LoVo (cell line): Measurements from ENCODE around the gene LPCAT2.

ENCODE experiments used
- DNase-seq: peaks from one replicate; pipeline ENCODE4 v3.0.0-alpha.2; 2016; ENCODE audit warnings: low spot score

Gene LPCAT2

GRCh38 chr16:55555436-55555835 lies 46.6 kb downstream of the LPCAT2 start:
- DNase-seq: no peak

GRCh38 chr16:55557186-55557585 lies 48.3 kb downstream of the LPCAT2 start:
- no peak for DNase-seq

- no peak for DNase-seq
These were observed 50.4 kb downstream of the LPCAT2 start for GRCh38 chr16:55559233-55559632.

GRCh38 chr16:55559933-55560516 lies 51.2 kb downstream of the LPCAT2 start:
- no peak for DNase-seq

- no peak for DNase-seq
These were observed 52.5 kb downstream of the LPCAT2 start for GRCh38 chr16:55561319-55561848.

GRCh38 chr16:55562936-55563335 lies 54.1 kb downstream of the LPCAT2 start:
- DNase-seq: no peak

GRCh38 chr16:55563797-55564196 lies 54.9 kb downstream of the LPCAT2 start:
- DNase-seq: no peak

GRCh38 chr16:55565086-55565485 lies 56.2 kb downstream of the LPCAT2 start:
- no peak for DNase-seq

- no peak for DNase-seq
These were observed 57.7 kb downstream of the LPCAT2 start, which contains the start of gene CAPNS2 for GRCh38 chr16:55566432-55567175. Gene CAPNS2 (plus strand): TSS chr16:55566684. CDS start chr16:55566757, 73 bp downstream.

GRCh38 chr16:55567382-55567781 lies 58.5 kb downstream of the LPCAT2 start:
- DNase-seq: no peak

GRCh38 chr16:55568207-55568606 lies 59.3 kb downstream of the LPCAT2 start:
- no peak for DNase-seq

GRCh38 chr16:55569025-55569424 lies 60.2 kb downstream of the LPCAT2 start:
- no peak for DNase-seq

- DNase-seq: no peak
These were observed 61.3 kb downstream of the LPCAT2 start for GRCh38 chr16:55570159-55570558.

GRCh38 chr16:55571191-55571897 lies 62.5 kb downstream of the LPCAT2 start:
- no peak for DNase-seq

- DNase-seq: no peak
These were observed 63.6 kb downstream of the LPCAT2 start for GRCh38 chr16:55572439-55572838.

GRCh38 chr16:55574811-55575210 lies 65.9 kb downstream of the LPCAT2 start:
- no peak for DNase-seq

- DNase-seq: no peak
These were observed 66.6 kb downstream of the LPCAT2 start for GRCh38 chr16:55575496-55575895.

GRCh38 chr16:55576384-55576783 lies 67.5 kb downstream of the LPCAT2 start:
- DNase-seq: no peak

- no peak for DNase-seq
These were observed 69.0 kb downstream of the LPCAT2 start for GRCh38 chr16:55577887-55578286.

- DNase-seq: no peak
These were observed 76.8 kb downstream of the LPCAT2 start for GRCh38 chr16:55585631-55586030.

GRCh38 chr16:55588799-55589198 lies 79.9 kb downstream of the LPCAT2 start:
- no peak for DNase-seq

GRCh38 chr16:55592306-55592705 lies 83.4 kb downstream of the LPCAT2 start:
- DNase-seq: no peak

GRCh38 chr16:55597928-55598327 lies 89.1 kb downstream of the LPCAT2 start:
- DNase-seq: no peak
